IPS DF 4.7 (cell line): ENCODE data around the gene CCND1.
"Not testable (repeated sequence)": the region's sequence is repeated elsewhere in the genome, so short reads cannot be mapped to it uniquely, and the experiment has no call there.

Experiments used
- DNase-seq: peaks from one replicate; pipeline ENCODE4 v3.0.0-alpha.2; 2013; ENCODE audit warnings: low spot score; ENCODE audit errors: extremely low read depth

Gene CCND1

GRCh38 chr11:69687969-69688771, 47.2 kb downstream of the CCND1 start:
- DNase-seq = not testable (repeated sequence)

- no peak for DNase-seq
Measured at GRCh38 chr11:69689484-69690319, 48.7 kb downstream of the CCND1 start.

GRCh38 chr11:69691463-69691862, 50.5 kb downstream of the CCND1 start:
- no peak for DNase-seq

- no peak for DNase-seq
Measured at GRCh38 chr11:69692422-69692821, 51.5 kb downstream of the CCND1 start.

GRCh38 chr11:69694781-69695180, 53.8 kb downstream of the CCND1 start:
- DNase-seq = no peak

GRCh38 chr11:69695581-69695980, 54.6 kb downstream of the CCND1 start:
- DNase-seq = no peak

- DNase-seq = not testable (repeated sequence)
Measured at GRCh38 chr11:69695995-69696394, 55.0 kb downstream of the CCND1 start.

- no peak for DNase-seq
Measured at GRCh38 chr11:69696749-69697468, 56.0 kb downstream of the CCND1 start.

- no peak for DNase-seq
Measured at GRCh38 chr11:69697469-69697843, 56.5 kb downstream of the CCND1 start.

GRCh38 chr11:69697861-69698260, 56.9 kb downstream of the CCND1 start:
- no peak for DNase-seq

- DNase-seq = no peak
Measured at GRCh38 chr11:69698362-69698761, 57.4 kb downstream of the CCND1 start.

- no peak for DNase-seq
Measured at GRCh38 chr11:69699213-69699612, 58.3 kb downstream of the CCND1 start.

- peak; percentile 74 for DNase-seq
Measured at GRCh38 chr11:69700278-69701140, 59.6 kb downstream of the CCND1 start.

- no peak for DNase-seq
Measured at GRCh38 chr11:69702239-69702691, 61.3 kb downstream of the CCND1 start.

- no peak for DNase-seq
Measured at GRCh38 chr11:69702769-69703452, 62.0 kb downstream of the CCND1 start.

GRCh38 chr11:69703453-69703767, 62.5 kb downstream of the CCND1 start:
- no peak for DNase-seq
